ENCODE results near the gene AKNAD1. TPM values are rescaled to one million over a fixed set of nuclear protein-coding genes. Genes with fewer than 3 reads are reported as not detected.

The AKNAD1 gene
- total RNA-seq, 2 experiments from 2014 or later, result not detected

DNA sequence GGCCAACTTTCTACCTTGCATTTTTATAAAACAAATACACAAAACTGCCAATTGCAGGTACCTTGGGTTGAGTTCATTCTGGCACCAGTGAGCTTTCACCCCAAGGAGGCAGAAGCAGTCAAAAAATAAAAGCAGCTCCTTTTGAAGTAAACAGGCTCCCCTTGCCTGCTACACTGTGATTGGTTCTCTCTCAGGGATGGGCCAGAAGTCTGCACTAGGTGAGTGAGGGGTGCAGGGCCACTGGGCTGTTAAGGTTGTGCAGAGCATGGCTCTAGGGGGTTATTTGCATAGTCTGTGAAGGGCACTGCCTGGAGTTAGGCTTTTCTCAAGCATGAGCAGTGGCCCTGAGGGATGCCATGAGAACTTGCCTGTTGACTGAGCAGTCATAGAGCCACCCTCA, 39.1 kb downstream of the AKNAD1 start:
- no TSS peak for BruUV-seq (replicated peaks)
- intact Hi-C loops (cut with micrococcal nuclease; ENCODE audit: unreplicated experiment), result no loop called here
- no peaks in the 10 kb centered on the region for H3K36me3 ChIP-seq (ENCODE audit: insufficient read depth, low read length)
- no peak overlapping the region for H3K4me2 ChIP-seq (ENCODE audit: low read length)
- TF ChIP-seq, protein P1, sequence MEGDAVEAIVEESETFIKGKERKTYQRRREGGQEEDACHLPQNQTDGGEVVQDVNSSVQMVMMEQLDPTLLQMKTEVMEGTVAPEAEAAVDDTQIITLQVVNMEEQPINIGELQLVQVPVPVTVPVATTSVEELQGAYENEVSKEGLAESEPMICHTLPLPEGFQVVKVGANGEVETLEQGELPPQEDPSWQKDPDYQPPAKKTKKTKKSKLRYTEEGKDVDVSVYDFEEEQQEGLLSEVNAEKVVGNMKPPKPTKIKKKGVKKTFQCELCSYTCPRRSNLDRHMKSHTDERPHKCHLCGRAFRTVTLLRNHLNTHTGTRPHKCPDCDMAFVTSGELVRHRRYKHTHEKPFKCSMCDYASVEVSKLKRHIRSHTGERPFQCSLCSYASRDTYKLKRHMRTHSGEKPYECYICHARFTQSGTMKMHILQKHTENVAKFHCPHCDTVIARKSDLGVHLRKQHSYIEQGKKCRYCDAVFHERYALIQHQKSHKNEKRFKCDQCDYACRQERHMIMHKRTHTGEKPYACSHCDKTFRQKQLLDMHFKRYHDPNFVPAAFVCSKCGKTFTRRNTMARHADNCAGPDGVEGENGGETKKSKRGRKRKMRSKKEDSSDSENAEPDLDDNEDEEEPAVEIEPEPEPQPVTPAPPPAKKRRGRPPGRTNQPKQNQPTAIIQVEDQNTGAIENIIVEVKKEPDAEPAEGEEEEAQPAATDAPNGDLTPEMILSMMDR (conservative IDR thresholded peaks at IDR 0.05; ENCODE audit: low read length), result no peak
- TF ChIP-seq EZH2phosphoT487 (IDR thresholded peaks at IDR 0.05; ENCODE audit: borderline replicate concordance, low read depth, low read length), result no peak
- ChIA-PET POLR2A (interaction anchor here (1.2 kb wide), 1 partner anchor 28 kb away, joined by 3 read pairs; no protein-coding TSS in a partner anchor), CTCF (ENCODE audit: unreplicated experiment) (no interaction called here)
- no peak overlapping the region for H2AFZ ChIP-seq (ENCODE audit: low read length)
- H3K9me2 ChIP-seq (ENCODE audit: insufficient read depth, low read length), result no peaks in the 10 kb centered on the region
- no peak for DNase-seq (ENCODE audit: low spot score)
- H3K79me2 ChIP-seq (ENCODE audit: insufficient read depth, low read depth, low read length), result no peaks in the 10 kb centered on the region
- H3K4me1 ChIP-seq (ENCODE audit: insufficient read depth, low read length, poor library complexity, severe bottlenecking), result no peaks in the 10 kb centered on the region
- H3K4me3 ChIP-seq (ENCODE audit: low read depth, low read length, poor library complexity, severe bottlenecking), result no peak overlapping the region
- no peaks in the 10 kb centered on the region for H3K9me3 ChIP-seq (ENCODE audit: low read length)
- H4K20me1 ChIP-seq (ENCODE audit: insufficient read depth, low read length), result no peaks in the 10 kb centered on the region
- H3K27ac ChIP-seq (ENCODE audit: low read depth, low read length, poor library complexity, severe bottlenecking), result no peak overlapping the region

DNA sequence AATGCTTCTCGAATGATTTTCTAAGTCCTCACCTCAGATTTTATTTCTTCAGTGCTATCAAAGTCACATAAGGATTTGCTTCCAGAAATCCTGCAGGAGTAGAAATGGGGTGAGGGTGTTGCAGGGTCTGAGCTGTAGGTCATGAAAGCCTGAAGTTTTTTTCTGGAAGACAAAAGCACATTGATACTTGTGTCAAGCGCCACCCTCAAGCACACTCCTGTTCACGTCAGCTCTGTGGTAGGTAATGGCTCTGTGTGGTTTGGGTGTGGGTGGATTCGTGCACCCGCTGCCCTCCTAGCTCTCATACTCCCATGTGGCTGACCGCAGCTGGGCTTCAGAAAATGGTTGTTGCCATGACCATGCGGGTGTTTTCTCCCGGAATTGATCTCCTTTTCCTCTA, 39.9 kb downstream of the AKNAD1 start:
- intact Hi-C loops (cut with micrococcal nuclease; ENCODE audit: unreplicated experiment), result no loop called here
- Histone ChIP-seq H2AFZ (ENCODE audit: low read length) (no peak overlapping the region), H4K20me1 (ENCODE audit: insufficient read depth, low read length) (no peaks in the 10 kb centered on the region), H3K27ac (ENCODE audit: low read depth, low read length, poor library complexity, severe bottlenecking) (no peak overlapping the region), H3K9me3 (ENCODE audit: low read length) (no peaks in the 10 kb centered on the region), H3K4me1 (ENCODE audit: insufficient read depth, low read length, poor library complexity, severe bottlenecking) (no peaks in the 10 kb centered on the region), H3K4me3 (ENCODE audit: low read depth, low read length, poor library complexity, severe bottlenecking) (no peak overlapping the region), H3K36me3 (ENCODE audit: insufficient read depth, low read length) (no peaks in the 10 kb centered on the region), H3K79me2 (ENCODE audit: insufficient read depth, low read depth, low read length) (no peaks in the 10 kb centered on the region), H3K4me2 (ENCODE audit: low read length) (no peak overlapping the region), H3K9me2 (ENCODE audit: insufficient read depth, low read length) (no peaks in the 10 kb centered on the region)
- CTCF ChIA-PET (ENCODE audit: unreplicated experiment), result no interaction called here
- DNase-seq (ENCODE audit: low spot score), result no peak
- POLR2A ChIA-PET, result interaction anchor here (0.6 to 1.2 kb wide), 4 partner anchors 18 to 319 kb away, joined by 3 to 6 read pairs (median 4); no protein-coding TSS in a partner anchor
- BruUV-seq (replicated peaks), result no TSS peak
- TF ChIP-seq, protein P1 (conservative IDR thresholded peaks at IDR 0.05; ENCODE audit: low read length), result no peak
- no peak for TF ChIP-seq EZH2phosphoT487 (IDR thresholded peaks at IDR 0.05; ENCODE audit: borderline replicate concordance, low read depth, low read length)

- Histone ChIP-seq H3K36me3 (ENCODE audit: insufficient read depth, low read length) (no peaks in the 10 kb centered on the region), H3K4me2 (ENCODE audit: low read length) (no peak overlapping the region), H3K79me2 (ENCODE audit: insufficient read depth, low read depth, low read length) (no peaks in the 10 kb centered on the region), H3K9me3 (ENCODE audit: low read length) (no peaks in the 10 kb centered on the region), H3K4me1 (ENCODE audit: insufficient read depth, low read length, poor library complexity, severe bottlenecking) (no peaks in the 10 kb centered on the region), H3K4me3 (ENCODE audit: low read depth, low read length, poor library complexity, severe bottlenecking) (no peak overlapping the region), H2AFZ (ENCODE audit: low read length) (no peak overlapping the region), H4K20me1 (ENCODE audit: insufficient read depth, low read length) (no peaks in the 10 kb centered on the region), H3K27ac (ENCODE audit: low read depth, low read length, poor library complexity, severe bottlenecking) (no peak overlapping the region), H3K9me2 (ENCODE audit: insufficient read depth, low read length) (no peaks in the 10 kb centered on the region)
- ChIA-PET CTCF (ENCODE audit: unreplicated experiment) (no interaction called here), POLR2A (interaction anchor here (0.6 to 0.7 kb wide), 2 partner anchors 17 to 88 kb away, joined by 3 to 4 read pairs; no protein-coding TSS in a partner anchor)
- TF ChIP-seq, protein P1 (conservative IDR thresholded peaks at IDR 0.05; ENCODE audit: low read length), result no peak
- TF ChIP-seq EZH2phosphoT487 (IDR thresholded peaks at IDR 0.05; ENCODE audit: borderline replicate concordance, low read depth, low read length), result no peak
- intact Hi-C loops (cut with micrococcal nuclease; ENCODE audit: unreplicated experiment), result no loop called here
- BruUV-seq (replicated peaks), result no TSS peak
- no peak for DNase-seq (ENCODE audit: low spot score)
These were observed 40.6 kb downstream of the AKNAD1 start for GRCh38 chr1:108816049-108816893.
